Kidney (tissue), 14 donors: Measurements from ENCODE around the gene PPP1R14C. TPM values are rescaled to one million over a fixed set of nuclear protein-coding genes. Genes with fewer than 3 reads are reported as not detected.

Experiments used
- DNase-seq, 5 donors: peaks; one replicate each; pipeline ENCODE4 v3.0.0-alpha.2; 2013 to 2020
- FAIRE-seq: peaks from 2 replicates; lab custom pipeline; 2012; peaks lifted over from hg19 to GRCh38; lab: Jason Lieb, UNC
- H3K27ac ChIP-seq, 2 donors: one replicate each; pipeline ENCODE4 v1.7.0; 2013; ENCODE audit warnings: low read depth in 2 of 2, low read length in 2 of 2, inconsistent platforms in 1 of 2
- H3K27me3 ChIP-seq: one replicate; pipeline ENCODE4 v1.7.1; 2013; ENCODE audit warnings: low read length, inconsistent platforms; ENCODE audit not compliant: control insufficient read depth, insufficient read depth
- H3K36me3 ChIP-seq, 3 donors: one replicate each; pipeline versions ENCODE4 v1.7.0 to v1.7.1; 2013; ENCODE audit warnings: low read length in 3 of 3, control low read depth in 1 of 3, inconsistent platforms in 1 of 3; ENCODE audit not compliant: insufficient read depth in 3 of 3, control insufficient read depth in 2 of 3
- H3K4me1 ChIP-seq, 3 donors: one replicate each; pipeline versions ENCODE4 v1.7.0 to v1.7.1; 2013; ENCODE audit warnings: low read length in 3 of 3, inconsistent platforms in 1 of 3, low read depth in 1 of 3; ENCODE audit not compliant: control insufficient read depth in 2 of 3, insufficient read depth in 2 of 3
- H3K4me3 ChIP-seq, 3 donors: one replicate each; pipeline versions ENCODE4 v1.7.0 to v1.8.1; 2013; ENCODE audit warnings: low read length in 3 of 3, control low read depth in 1 of 3, inconsistent platforms in 1 of 3
- H3K9ac ChIP-seq, 3 donors: one replicate each; pipeline versions ENCODE4 v1.7.0 to v1.7.1; 2013; ENCODE audit warnings: low read length in 3 of 3, control low read depth in 1 of 3, inconsistent platforms in 1 of 3
- H3K9me3 ChIP-seq, 3 donors: one replicate each; pipeline versions ENCODE4 v1.7.0 to v1.7.1; 2013; ENCODE audit warnings: low read length in 3 of 3, control low read depth in 1 of 3, inconsistent platforms in 1 of 3; ENCODE audit not compliant: control insufficient read depth in 2 of 3, insufficient read depth in 1 of 3
- intact Hi-C: fragments of 100-400 bp; cut with DNase I; formaldehyde crosslinking; loops from one replicate; pipeline ENCODE4 v1.11.1; 2022
- polyA plus RNA-seq: library from polyadenylated mRNA; stranded (reverse); fragments of 350-450 nt; fragmentation: Illumina TruSeq; extraction: RNeasy Lipid Tissue Mini Kit (QIAGEN cat#74804); gene quantifications from one replicate; pipeline ENCODE4 v1.2.3, GENCODE V29; 2014; ENCODE audit warnings: low read depth, low replicate concordance; ENCODE audit not compliant: insufficient read depth
- total RNA-seq: library from RNA; stranded (reverse); fragmentation: NEBNext Ultra II Directional; extraction: Animal tissue kit (Norgen Biotek cat#: 25700); gene quantifications from one replicate; pipeline ENCODE4 v1.2.1, GENCODE V29; 2021
- TF ChIP-seq, protein P1 (sequence below): IDR thresholded peaks from 3 replicates; pipeline ENCODE4 v1.5.1; 2012; ENCODE audit warnings: mild to moderate bottlenecking, moderate library complexity, borderline replicate concordance; ENCODE audit not compliant: insufficient read depth; ENCODE audit errors: extremely low read depth
- donor health status: control.
- donor health status: control.
- donor health status: control.
- donor health status: control.
- donor health status: control.
- donor health status: DM: yes; HTN: yes; CAD: no.
- donor health status: Normal renal cell carcinoma (clear cell type).

PPP1R14C gene
- total and polyA plus RNA-seq, 2 donors from 2014 or later: 6.5 to 15.8 TPM

DNA sequence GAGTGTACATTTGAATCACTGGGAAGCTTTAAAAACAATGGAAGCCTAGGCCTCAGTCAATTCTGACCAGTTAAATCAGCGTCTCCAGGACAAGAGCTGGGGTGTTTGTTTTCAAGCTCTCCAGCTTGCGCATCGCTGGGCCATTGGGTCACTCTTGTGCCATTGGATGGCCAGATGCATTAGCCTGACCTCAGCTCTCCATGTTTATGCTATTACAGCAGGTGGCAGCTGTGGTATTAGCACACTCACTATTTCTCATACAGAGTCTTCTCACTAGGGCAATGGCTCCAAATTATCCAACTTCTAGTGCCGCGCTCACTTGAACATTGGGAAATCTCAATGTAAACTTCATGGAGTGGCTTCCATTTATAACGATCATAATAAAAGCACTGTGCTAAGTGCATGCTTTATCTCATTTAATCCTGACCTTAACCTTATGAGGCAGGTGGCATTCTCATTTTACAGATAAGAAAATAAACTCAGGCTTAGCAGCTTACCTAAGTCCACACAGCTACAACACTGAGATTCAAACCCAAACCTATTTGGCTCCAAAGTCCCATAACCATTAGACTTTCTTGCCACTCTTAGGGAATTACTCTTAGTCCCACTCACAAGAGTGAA lies 108.8 kb downstream of the PPP1R14C start:
- H3K27ac ChIP-seq: no peak overlapping the region
- TF ChIP-seq, protein P1, sequence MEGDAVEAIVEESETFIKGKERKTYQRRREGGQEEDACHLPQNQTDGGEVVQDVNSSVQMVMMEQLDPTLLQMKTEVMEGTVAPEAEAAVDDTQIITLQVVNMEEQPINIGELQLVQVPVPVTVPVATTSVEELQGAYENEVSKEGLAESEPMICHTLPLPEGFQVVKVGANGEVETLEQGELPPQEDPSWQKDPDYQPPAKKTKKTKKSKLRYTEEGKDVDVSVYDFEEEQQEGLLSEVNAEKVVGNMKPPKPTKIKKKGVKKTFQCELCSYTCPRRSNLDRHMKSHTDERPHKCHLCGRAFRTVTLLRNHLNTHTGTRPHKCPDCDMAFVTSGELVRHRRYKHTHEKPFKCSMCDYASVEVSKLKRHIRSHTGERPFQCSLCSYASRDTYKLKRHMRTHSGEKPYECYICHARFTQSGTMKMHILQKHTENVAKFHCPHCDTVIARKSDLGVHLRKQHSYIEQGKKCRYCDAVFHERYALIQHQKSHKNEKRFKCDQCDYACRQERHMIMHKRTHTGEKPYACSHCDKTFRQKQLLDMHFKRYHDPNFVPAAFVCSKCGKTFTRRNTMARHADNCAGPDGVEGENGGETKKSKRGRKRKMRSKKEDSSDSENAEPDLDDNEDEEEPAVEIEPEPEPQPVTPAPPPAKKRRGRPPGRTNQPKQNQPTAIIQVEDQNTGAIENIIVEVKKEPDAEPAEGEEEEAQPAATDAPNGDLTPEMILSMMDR: no peak
- no peak overlapping the region for H3K9ac ChIP-seq
- no peaks in the 10 kb centered on the region for H3K27me3 ChIP-seq
- H3K4me1 ChIP-seq: no peaks in the 10 kb centered on the region
- intact Hi-C loops: no loop called here
- no peak overlapping the region for H3K4me3 ChIP-seq
- no peaks in the 10 kb centered on the region for H3K9me3 ChIP-seq
- FAIRE-seq: no peak
- H3K36me3 ChIP-seq: no peaks in the 10 kb centered on the region
- no peak for DNase-seq

DNA sequence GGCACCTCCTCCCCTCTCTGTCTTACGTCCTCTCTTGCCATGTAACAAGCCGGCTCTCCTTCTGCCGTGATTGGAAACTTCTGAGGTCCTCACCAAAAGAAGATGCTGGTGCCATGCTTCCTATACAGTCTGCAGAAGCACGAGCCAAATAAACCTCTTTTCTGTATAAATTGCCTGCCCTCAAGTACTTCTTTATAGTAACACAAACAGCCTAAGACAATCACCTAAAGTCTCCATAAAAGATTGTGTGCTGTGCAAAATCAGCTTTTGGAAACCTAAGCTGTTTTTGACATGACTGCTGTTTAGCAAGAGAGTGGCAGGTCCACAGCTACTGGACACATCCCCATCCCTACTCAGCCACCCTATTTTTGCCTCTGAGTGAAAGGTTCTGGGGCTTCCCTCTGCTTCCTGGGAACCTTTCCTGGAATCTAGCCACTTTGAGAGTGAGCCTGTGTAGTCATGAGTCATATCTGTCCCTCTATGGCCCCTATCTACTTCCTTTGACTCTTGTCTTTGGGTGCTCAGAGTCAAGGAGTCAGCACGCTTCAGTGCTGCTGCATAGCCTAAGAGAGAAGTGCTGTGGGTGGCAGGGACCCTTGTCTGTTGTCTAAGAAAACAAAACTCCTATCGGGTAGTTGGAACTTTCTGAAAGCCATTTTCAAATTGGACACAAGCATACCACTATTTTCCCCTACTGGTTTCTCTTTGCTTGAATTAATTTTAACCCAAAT lies 110.0 kb downstream of the PPP1R14C start:
- no peaks in the 10 kb centered on the region for H3K9me3 ChIP-seq
- H3K9ac ChIP-seq: no peak overlapping the region
- no peaks in the 10 kb centered on the region for H3K4me1 ChIP-seq
- H3K4me3 ChIP-seq: no peak overlapping the region
- H3K36me3 ChIP-seq: no peaks in the 10 kb centered on the region
- DNase-seq: no peak
- intact Hi-C loops: no loop called here
- FAIRE-seq: no peak
- TF ChIP-seq, protein P1: no peak
- no peaks in the 10 kb centered on the region for H3K27me3 ChIP-seq
- H3K27ac ChIP-seq: no peak overlapping the region

- no peaks in the 10 kb centered on the region for H3K36me3 ChIP-seq
- FAIRE-seq (no peak), DNase-seq (no peak)
- intact Hi-C loops: no loop called here
- no peak overlapping the region for H3K4me3 ChIP-seq
- H3K27ac ChIP-seq: no peak overlapping the region
- no peak overlapping the region for H3K9ac ChIP-seq
- no peaks in the 10 kb centered on the region for H3K27me3 ChIP-seq
- H3K4me1 ChIP-seq: no peaks in the 10 kb centered on the region
- TF ChIP-seq, protein P1: no peak
- H3K9me3 ChIP-seq: no peaks in the 10 kb centered on the region
Observed at GRCh38 chr6:150253489-150253888, 110.6 kb downstream of the PPP1R14C start.
